ENCODE measurements around the gene DCST2. TPM values are rescaled to one million over a fixed set of nuclear protein-coding genes. Genes with fewer than 3 reads are reported as not detected.

Gene DCST2
- total and polyA plus RNA-seq, 2 of the 8 experiments (the other 6 are each of a cell fraction or from before 2014, with no cell fraction given) = 0.43 to 2.1 TPM

DNA sequence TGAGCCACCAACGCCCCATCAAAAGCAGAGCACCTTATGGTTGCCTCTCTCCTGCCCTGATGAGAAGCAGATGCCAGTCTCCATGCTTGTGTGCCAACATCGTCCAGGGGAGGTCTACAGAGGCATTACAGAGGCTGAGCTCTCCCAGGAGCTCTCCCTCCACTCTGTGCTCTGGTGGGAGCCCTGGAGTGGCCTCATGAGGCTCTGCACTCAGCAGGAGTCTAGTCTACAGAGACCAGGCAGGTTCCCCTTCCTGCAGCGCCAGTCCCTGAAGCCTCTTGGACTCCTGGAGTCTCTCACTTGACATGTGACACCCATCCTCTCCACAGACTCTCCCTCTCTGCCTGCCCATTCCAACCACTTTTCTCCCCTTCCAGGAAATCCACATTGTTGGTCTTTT lies 3.5 kb upstream of the DCST2 start:
- no peak overlapping the region for H3K9ac ChIP-seq (replicated peaks in 1 of 4; ENCODE audit: extremely low read depth in 1 of 4, low read depth in 3 of 4, low read length in 3 of 4)
- peaks cover 0 to 2% (median 0%) of the 10 kb centered on the region in 4 experiments; a peak in 2 of 7 replicates for H3K27me3 ChIP-seq (replicated peaks in 1 of 4; ENCODE audit: control insufficient read depth in 3 of 4, extremely low read depth in 1 of 4, insufficient read depth in 3 of 4, low read length in 3 of 4)
- H4K20me1 ChIP-seq (replicated peaks in 1 of 2; ENCODE audit: control insufficient read depth in 1 of 2, insufficient read depth in 2 of 2, low read length in 2 of 2) = no peaks in the 10 kb centered on the region
- H3K4me1 ChIP-seq (replicated peaks in 1 of 4; ENCODE audit: control insufficient read depth in 3 of 4, insufficient read depth in 4 of 4, low read length in 3 of 4) = no peaks in the 10 kb centered on the region
- no peak overlapping the region for H2AK5ac ChIP-seq (ENCODE audit: low read depth, low read length)
- no peak overlapping the region for H2BK5ac ChIP-seq (ENCODE audit: low read depth, low read length)
- no peak overlapping the region for H3K4me2 ChIP-seq (ENCODE audit: insufficient read depth in 1 of 2, low read depth in 2 of 2, low read length in 2 of 2)
- H3K79me2 ChIP-seq (ENCODE audit: control insufficient read depth in 1 of 2, insufficient read depth in 2 of 2, low read length in 2 of 2) = no peaks in the 10 kb centered on the region
- H3K56ac ChIP-seq (replicated peaks; ENCODE audit: insufficient read length, low read depth, low read length) = no peak overlapping the region
- H3K14ac ChIP-seq (ENCODE audit: insufficient read length) = no peak overlapping the region
- H3K23me2 ChIP-seq (ENCODE audit: low read depth, low read length) = no peaks in the 10 kb centered on the region
- 89% methylated on average over 3 of the region's 3 CpGs; no CpG with 5 or more reads in 1 of the 2 experiments for WGBS, 2 experiments (ENCODE audit: extremely low coverage in 1 of 2, insufficient coverage in 1 of 2, insufficient read length in 1 of 2, insufficient replicate concordance in 2 of 2, low coverage in 1 of 2, low lambda C conversion rate in 2 of 2, missing lambda C conversion rate in 1 of 2)
- H2BK15ac ChIP-seq (ENCODE audit: low read length) = no peak overlapping the region
- no peak overlapping the region for H3K4me3 ChIP-seq (ENCODE audit: extremely low read depth in 1 of 4, insufficient read depth in 2 of 4, low read depth in 3 of 4, low read length in 4 of 4)
- H3K4ac ChIP-seq (replicated peaks; ENCODE audit: insufficient read length, low read depth, low read length) = no peak overlapping the region
- H3K9me3 ChIP-seq (ENCODE audit: insufficient read depth in 2 of 2, low read depth in 1 of 2, low read length in 1 of 2) = no peaks in the 10 kb centered on the region
- H2BK20ac ChIP-seq (ENCODE audit: low read length) = no peak overlapping the region
- H4K5ac ChIP-seq (ENCODE audit: insufficient read length, low read depth, low read length) = no peak overlapping the region
- no peak overlapping the region for H4K8ac ChIP-seq (ENCODE audit: extremely low read depth, insufficient read depth, low read length)
- POLR2A ChIA-PET (ENCODE audit: partially characterized antibody) = interaction anchor here (0.8 to 8.8 kb wide), 2 partner anchors 14 to 17 kb away, joined by 3 to 60 read pairs; partner anchors contain the start of gene ADAM15
- H3K23ac ChIP-seq (ENCODE audit: insufficient read length) = no peak overlapping the region
- DNase-seq (ENCODE audit: low read depth in 1 of 2, low spot score in 2 of 2) (no peak), FAIRE-seq (no peak)
- no peaks in the 10 kb centered on the region for H3K36me3 ChIP-seq (ENCODE audit: control insufficient read depth in 2 of 4, insufficient read depth in 4 of 4, low read length in 3 of 4)
- H3K79me1 ChIP-seq (ENCODE audit: low read depth, low read length) = no peaks in the 10 kb centered on the region
- no peak overlapping the region for H2BK12ac ChIP-seq (ENCODE audit: low read depth, low read length)
- H2BK120ac ChIP-seq (replicated peaks; ENCODE audit: low read depth, low read length) = no peak overlapping the region
- H4K91ac ChIP-seq (replicated peaks; ENCODE audit: insufficient read length, low read length) = no peak overlapping the region
- H3K27ac ChIP-seq (ENCODE audit: low read depth, low read length) = no peak overlapping the region
- H2AFZ ChIP-seq (ENCODE audit: low read length) = no peak overlapping the region
- CTCF ChIA-PET (ENCODE audit: partially characterized antibody) = interaction anchor here (0.6 to 32.4 kb wide), 4 partner anchors 22 to 52 kb away, joined by 3 to 907 read pairs (median 178); partner anchors contain the start of genes ADAM15, EFNA3 and EFNA4
- no peak overlapping the region for H3K18ac ChIP-seq (ENCODE audit: extremely low read depth, low read length)
- TF ChIP-seq BRCA1 (IDR thresholded peaks at IDR 0.05; ENCODE audit: low read depth, low read length) = no peak
- no peak for TF ChIP-seq SIX5 (IDR thresholded peaks at IDR 0.05; ENCODE audit: low read depth, low read length)
- TF ChIP-seq NANOG (IDR thresholded peaks at IDR 0.05; ENCODE audit: insufficient read depth, low read depth, low read length, poor library complexity, severe bottlenecking) = no peak
- TF ChIP-seq ZNF274 (IDR thresholded peaks at IDR 0.05; ENCODE audit: borderline replicate concordance, extremely low read depth, low read length) = no peak
- no peak for TF ChIP-seq PHF8 (conservative IDR thresholded peaks at IDR 0.05; ENCODE audit: low read depth, low read length)
- no peak for TF ChIP-seq EZH2 (IDR thresholded peaks at IDR 0.05; ENCODE audit: low read depth, low read length, severe bottlenecking)
- TF ChIP-seq CHD2 (IDR thresholded peaks at IDR 0.05; ENCODE audit: low read length) = no peak
- no peak for TF ChIP-seq SUZ12 (IDR thresholded peaks at IDR 0.05; ENCODE audit: low read length)
- TF ChIP-seq, protein P1, sequence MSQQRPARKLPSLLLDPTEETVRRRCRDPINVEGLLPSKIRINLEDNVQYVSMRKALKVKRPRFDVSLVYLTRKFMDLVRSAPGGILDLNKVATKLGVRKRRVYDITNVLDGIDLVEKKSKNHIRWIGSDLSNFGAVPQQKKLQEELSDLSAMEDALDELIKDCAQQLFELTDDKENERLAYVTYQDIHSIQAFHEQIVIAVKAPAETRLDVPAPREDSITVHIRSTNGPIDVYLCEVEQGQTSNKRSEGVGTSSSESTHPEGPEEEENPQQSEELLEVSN (IDR thresholded peaks at IDR 0.05) = no peak
- TF ChIP-seq, protein P2, sequence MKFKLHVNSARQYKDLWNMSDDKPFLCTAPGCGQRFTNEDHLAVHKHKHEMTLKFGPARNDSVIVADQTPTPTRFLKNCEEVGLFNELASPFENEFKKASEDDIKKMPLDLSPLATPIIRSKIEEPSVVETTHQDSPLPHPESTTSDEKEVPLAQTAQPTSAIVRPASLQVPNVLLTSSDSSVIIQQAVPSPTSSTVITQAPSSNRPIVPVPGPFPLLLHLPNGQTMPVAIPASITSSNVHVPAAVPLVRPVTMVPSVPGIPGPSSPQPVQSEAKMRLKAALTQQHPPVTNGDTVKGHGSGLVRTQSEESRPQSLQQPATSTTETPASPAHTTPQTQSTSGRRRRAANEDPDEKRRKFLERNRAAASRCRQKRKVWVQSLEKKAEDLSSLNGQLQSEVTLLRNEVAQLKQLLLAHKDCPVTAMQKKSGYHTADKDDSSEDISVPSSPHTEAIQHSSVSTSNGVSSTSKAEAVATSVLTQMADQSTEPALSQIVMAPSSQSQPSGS (IDR thresholded peaks at IDR 0.05; ENCODE audit: low read length) = no peak
- TF ChIP-seq CHD1 (IDR thresholded peaks at IDR 0.05; ENCODE audit: low read depth, low read length) = no peak
- TF ChIP-seq GABPA (IDR thresholded peaks at IDR 0.05; ENCODE audit: borderline replicate concordance, insufficient read depth, low read length) = no peak

Measured in H1 (cell line).